ENCODE results near the gene SCUBE1.
"Not testable (repeated sequence)": the region's sequence is repeated elsewhere in the genome, so short reads cannot be mapped to it uniquely, and the experiment has no call there.

Gene SCUBE1

DNA sequence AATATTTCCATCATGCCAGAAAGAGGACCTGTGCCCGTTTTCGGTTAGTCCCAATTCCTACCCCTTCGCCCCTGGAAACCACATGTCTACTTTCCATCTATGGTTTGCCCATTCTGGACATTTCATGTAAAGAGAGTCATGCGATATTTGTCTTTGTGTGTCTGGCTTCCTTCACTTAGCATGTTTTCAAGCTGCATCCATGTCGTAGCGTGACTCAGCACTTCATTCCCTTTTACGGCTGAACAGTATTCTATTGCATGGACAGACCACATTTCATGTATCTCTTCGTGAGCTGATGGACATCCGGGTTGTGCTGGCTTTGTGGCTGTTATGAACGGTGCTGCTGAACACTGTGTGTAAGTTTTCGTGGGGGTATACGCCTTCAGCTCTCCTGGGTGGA lies 43.4 kb downstream of the SCUBE1 start:
- DNase-seq, result no peak

DNA sequence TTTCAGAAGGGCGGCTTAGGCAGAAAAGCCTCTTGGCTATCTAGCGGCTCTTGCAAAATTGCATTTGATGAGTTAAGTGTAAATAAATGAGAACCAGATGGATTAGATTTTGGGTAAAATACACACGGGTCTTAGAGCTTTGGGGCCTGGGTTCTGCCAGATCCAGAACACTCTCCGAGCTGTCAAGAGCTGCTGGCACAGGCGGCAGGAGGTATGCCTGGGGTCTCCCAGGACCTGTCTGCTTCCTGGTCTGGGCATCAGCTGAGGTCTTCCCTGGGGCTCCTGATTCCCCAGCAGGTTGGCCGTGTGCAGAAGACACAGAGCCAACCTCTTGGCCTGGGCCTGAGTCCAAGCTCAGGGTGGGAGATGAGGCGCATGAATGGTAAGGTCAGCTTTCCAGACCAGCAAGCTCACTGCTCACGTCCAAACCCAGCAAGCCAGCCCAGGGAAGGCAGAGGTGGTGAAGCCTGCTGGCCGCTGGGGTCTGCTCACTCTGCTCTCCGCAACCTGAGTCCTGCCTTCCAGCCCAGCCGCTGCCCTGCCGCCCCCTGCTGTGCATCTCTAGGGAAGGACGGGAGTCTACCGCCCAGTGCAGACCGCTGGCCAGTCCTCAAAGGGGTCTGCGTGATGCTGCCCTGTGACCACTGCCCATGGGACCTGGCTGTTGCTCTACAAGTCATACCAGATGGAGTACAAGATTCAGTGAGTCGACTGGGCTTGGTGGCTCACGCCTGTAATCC lies 44.9 kb downstream of the SCUBE1 start:
- no peak for DNase-seq

DNA sequence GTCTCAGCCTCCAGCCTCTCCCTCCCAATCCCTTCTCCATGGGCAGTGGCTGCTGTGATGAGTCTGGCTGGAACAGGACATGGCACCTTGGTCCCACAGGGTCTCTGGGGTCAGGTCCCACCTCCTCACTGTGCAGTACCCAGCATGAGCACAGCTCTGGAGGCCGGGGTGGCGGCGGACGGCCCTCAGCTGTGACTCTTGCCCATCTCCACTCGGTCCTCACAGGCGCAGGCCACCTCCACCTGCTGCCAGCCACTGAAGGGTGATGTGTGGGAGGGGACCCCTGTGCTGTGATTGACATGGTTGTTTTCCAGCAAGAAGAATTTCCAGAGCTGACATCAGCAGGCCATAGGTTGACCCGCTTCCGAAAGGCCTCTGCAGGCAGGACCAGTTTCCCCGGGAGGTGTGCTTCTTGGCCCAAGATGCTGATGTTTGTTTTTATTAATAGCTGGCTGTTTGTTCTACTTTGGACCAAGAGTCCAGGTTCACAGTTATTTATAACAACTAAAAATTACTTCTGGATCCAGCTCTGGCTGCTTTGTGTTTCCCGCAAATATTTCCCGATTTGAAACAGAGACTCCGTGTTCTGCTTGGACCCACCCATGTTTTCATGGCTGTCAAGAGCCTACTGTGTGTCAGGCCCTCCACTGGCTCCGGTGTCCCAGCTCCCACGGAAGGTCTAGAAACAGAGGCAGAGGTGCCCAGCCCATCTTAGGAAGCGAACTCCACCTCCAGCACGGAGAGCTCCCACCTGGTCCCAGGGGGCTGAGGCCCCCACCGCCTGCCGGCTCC lies 45.7 kb downstream of the SCUBE1 start:
- no peak for DNase-seq

DNA sequence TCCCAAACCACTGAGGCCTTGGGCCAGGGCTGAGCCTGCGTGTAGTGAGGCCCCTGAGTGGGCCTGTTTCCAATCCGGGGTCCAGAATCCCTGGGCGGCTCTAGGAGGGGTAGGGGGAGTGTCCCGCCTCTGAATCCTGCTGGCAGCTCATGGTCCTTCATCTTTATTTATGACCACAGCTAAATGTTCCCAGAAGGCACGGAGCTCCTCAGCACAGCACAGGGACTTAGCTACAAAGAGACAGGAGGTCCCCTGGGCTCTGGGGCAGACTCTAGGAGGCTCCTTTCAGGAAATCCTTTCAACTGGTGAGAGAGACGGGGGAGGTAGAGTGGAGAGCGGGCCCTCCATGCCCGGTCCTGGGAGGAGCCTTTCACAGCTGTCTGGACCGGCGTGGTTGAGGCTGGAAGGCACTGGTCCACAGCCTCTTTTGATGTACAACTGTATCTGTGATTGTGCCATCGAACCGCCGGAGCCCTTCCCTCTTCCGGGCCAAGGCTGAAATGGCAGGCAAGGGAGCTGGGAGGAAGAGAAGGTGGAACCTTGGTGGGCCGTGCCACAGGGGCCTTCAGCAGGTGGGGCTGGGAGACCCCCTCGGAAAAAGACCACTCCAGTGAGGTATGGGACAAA lies 46.8 kb downstream of the SCUBE1 start:
- DNase-seq, result no peak

- no peak for DNase-seq
These were observed 47.5 kb downstream of the SCUBE1 start for GRCh38 chr22:43295660-43296059.

- DNase-seq, result no peak
These were observed 48.0 kb downstream of the SCUBE1 start for GRCh38 chr22:43295173-43295572.

- DNase-seq, result no peak
These were observed 49.3 kb downstream of the SCUBE1 start for GRCh38 chr22:43293655-43294392.

DNA sequence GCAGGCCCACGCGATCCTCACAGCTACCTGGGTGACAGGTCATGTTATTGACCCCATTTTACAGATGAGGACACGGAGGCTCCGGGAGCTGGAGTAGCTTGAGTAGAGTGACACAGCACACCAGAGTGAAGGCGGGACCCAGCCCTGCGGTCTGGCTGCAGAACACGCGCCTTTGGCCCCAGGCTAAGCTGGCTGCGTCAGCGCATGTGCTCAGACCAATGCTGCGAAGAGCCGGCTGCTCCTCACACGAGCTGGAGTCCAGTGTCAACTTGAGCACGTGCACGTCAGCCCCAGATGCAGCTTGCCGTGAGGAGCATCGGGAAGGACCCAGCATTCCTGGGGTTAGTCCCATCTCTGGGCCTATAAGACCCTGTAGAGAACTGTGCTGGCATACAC lies 49.9 kb downstream of the SCUBE1 start:
- no peak for DNase-seq

DNA sequence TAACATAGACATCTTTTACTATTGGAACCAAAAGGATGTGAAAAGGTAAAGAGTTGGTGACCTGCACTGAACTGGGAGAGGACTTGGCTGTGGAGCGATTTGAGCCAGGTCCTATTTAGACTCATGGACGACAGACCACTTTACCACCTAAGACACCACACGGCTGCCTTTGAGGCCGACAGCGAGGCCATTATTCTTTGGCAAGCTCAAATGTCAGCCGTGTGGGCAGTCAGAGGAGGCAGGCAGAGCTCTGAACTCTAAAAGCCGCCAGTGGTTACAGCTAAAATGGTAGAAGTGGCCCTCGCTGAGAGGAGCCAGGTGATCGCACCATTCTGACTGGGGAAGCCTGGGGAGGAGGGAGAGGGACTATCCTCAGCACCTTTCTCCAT lies 50.5 kb downstream of the SCUBE1 start:
- DNase-seq, result no peak

DNA sequence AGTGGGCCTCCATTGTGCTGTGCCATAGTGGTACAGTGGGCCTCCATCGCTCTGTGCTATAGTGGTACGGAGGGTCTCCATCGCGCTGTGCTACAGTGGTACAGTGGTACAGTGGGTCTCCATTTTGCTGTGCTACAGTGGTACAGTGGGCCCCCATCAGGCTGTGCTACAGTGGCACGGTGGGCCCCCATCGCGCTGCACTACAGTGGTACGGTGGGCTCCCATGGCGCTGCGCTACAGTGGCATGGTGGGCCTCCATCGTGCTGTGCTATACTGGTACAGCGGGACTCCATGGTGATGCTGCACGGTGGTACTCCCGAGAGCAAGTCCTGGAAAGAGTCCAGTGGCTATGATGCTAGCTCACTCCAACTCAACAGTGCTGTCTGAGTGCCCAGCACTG lies 51.8 kb downstream of the SCUBE1 start:
- no peak for DNase-seq

- no peak for DNase-seq
These were observed 53.0 kb downstream of the SCUBE1 start for GRCh38 chr22:43289976-43290721.

- DNase-seq, result no peak
These were observed 53.6 kb downstream of the SCUBE1 start for GRCh38 chr22:43289531-43289963.

DNA sequence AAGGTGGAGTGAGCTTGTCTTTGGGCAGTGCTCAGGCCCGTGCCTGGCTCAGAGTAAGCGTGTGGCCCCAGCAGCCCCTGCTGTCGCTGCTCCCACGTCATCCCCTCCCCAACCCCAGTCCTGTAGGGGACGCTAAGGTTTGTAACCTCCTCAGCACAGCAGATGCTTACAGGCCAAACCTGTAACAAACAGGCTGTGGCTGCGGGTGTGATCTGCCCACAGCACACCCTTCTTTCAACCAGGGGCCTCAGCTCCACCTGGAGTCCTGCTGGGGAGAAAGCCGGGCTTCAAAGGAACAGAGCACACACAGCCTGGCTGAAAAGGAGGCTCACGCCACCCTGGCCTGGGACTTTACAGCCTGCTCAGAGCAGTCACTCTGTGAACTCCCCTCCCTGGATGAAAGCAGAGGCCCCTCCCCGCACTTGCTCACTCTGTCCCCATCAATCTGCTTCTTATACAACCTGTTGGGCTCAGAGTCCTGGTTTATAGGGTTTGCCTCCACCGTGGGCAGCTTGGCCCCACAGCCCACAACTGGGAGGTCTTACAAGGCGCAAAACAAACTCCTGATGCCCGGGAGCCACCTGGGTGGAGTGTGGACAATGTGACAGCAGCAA lies 54.3 kb downstream of the SCUBE1 start:
- DNase-seq, result no peak

GRCh38 chr22:43288378-43288777 lies 54.8 kb downstream of the SCUBE1 start:
- DNase-seq, result no peak

- no peak for DNase-seq
These were observed 55.7 kb downstream of the SCUBE1 start for GRCh38 chr22:43287441-43287840.

GRCh38 chr22:43281394-43281793 lies 61.8 kb downstream of the SCUBE1 start:
- DNase-seq, result no peak

GRCh38 chr22:43280523-43280886 lies 62.7 kb downstream of the SCUBE1 start:
- not testable (repeated sequence) for DNase-seq

DNA sequence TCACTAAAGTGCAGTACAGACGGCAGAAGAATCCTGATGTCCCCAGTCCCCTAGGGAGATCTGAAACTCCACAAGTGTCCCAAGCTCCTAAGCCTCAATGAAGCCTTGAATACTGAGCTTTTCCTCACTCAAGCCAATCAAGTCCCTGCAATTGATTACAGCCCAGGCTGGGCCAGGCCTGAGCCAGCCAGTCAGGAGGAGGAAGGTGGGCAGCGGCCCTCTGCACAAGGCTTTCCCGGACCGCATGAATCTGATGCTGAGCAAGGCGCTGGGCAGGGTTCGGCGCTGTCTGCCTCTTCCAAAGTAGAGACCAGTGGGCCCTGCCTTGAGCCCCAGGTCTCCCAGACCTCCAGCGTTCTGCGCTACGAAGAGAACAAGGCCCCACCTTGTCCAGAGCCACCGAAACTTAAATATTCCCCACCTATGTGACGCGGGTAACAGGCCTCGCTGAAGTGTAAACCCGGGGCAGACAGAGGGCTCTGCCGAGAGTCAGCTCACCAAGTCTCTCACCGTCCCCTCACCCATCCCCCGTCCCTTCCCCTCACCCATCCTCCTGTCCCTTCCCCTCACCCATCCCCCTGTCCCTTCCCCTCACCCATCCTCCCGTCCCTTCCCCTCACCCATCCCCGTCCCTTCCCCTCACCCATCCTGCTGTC lies 63.2 kb downstream of the SCUBE1 start:
- DNase-seq, result no peak

- no peak for DNase-seq
These were observed 65.1 kb downstream of the SCUBE1 start for GRCh38 chr22:43277987-43278601.

- no peak for DNase-seq
These were observed 66.1 kb downstream of the SCUBE1 start for GRCh38 chr22:43277091-43277490.

- no peak for DNase-seq
These were observed 66.9 kb downstream of the SCUBE1 start for GRCh38 chr22:43276321-43276720.
